Liver (tissue), 3 donors: Measurements from ENCODE around the gene FLNB.

Experiments used
- CTCF ChIP-seq: fragments of 150-350 bp; IDR thresholded peaks from 2 replicates; pipeline ENCODE4 v1.5.1; 2017; ENCODE audit warnings: improper control_type of control experiment, low read depth, low read length; ENCODE audit not compliant: missing input control
- FOXA1 ChIP-seq: IDR thresholded peaks from 2 replicates; pipeline ENCODE4 v1.6.1; 2016; ENCODE audit warnings: antibody characterized with exemption
- GABPA ChIP-seq, 2 donors: IDR thresholded peaks in 1 of 2; conservative IDR thresholded peaks in 1 of 2; 2 replicates each; pipeline ENCODE4 v1.6.1; 2016; ENCODE audit warnings: antibody characterized with exemption in 2 of 2, mild to moderate bottlenecking in 1 of 2, moderate library complexity in 1 of 2
- donor health status: healthy.
- donor health status: healthy.

GRCh38 chr3:58177747-58178527 lies 169.7 kb downstream of the FLNB start:
- peak; percentile 88 for TF ChIP-seq CTCF
- no peak for TF ChIP-seq GABPA (IDR thresholded peaks at IDR 0.05 in 1 of 2, conservative IDR thresholded peaks at IDR 0.05 in 1 of 2)
- no peak for TF ChIP-seq FOXA1
